ENCODE data around the gene KIF1A.

Gene KIF1A

DNA sequence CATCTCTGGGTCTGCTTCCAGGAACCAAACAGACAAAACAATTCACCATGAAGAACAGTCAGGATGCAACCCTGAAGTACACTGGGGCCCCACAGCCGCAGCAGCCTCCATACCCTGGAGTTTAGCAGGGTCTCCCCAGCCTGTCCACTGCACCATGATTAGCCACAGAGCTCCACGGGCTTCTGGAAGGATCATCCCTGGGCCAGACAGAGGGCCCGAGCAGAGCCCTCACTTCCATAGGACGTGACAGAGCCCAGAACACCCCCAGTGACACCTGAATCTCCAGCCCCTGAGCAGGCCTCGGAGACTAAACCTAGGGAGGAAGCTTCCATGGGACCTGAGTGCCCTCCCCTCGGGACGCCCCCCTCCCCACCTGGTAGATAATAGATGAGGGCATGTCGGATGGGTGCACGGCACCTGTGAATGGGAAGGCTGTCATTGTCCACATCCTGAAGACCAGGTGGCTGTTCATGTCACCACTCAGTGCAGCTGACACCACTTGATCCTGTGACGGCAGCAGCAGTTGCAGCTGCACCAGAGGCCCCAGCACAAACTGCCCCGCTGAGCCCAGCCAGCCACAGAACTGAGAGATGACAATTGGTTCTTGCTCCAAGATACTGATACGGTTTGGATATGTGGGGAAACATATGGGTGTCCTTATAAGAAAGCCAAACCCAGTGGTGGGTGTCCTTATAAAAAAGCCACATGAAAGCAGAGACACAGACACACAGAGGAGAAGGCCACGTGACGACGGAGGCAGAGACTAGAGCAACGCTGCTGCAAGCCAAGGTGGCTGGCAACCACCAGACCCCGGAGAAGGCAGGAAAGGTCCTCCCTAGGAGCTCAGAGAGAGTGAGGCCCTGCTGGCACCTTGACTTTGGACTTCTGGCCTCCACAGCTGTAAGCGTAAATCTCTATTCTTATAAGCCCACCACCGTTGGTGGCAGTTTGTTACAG is 23.2 kb downstream of the KIF1A start:
- DNase-seq, result no peak

DNA sequence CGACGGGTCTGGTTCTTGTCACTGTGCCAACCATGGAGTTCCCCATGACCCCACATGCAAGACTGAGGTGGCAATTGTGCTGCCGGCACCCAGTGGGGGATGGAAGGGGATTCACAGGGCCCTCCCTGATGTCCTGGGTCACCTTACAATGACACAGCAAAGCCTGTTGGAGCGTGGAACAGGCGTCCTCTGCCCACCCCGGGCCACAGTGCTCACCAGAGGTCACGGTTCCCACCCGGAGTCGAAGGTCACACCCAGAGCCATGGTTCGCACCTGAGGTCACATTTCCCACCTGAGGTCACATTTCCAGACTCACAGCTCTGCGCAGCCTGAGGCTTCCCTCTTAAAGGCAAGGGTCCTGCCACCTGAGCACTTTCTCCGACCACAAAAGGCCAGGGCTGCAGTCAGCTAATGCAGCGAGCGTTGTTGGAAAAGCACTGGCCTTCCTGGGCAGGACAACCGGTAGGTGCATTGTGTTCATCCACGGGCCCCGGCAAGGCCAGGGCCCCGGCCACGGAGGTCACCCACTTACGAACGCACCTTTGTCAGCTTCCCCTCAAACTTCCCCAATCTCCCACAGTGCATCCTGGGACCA is 24.0 kb downstream of the KIF1A start:
- no peak for DNase-seq

DNA sequence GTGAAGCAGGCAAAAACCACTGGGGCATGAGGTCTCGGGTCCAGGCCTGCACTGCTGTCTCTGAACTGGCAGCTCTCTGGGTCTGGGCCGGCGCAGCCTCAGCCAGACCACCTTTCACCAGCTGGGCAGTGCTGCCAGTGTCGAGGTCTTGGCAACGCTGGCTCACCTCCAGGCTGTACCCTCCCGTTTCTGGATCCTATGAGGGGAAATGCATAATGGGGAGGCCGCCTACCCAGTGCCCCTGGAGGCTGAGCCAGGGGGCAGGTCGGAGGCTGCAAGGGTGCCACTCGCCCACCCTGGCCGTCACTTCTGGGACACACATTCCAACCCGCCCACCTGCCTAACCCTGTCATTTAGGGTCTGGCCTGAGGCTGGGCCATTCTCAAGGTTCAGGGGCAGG is 24.6 kb downstream of the KIF1A start:
- DNase-seq, result no peak

DNA sequence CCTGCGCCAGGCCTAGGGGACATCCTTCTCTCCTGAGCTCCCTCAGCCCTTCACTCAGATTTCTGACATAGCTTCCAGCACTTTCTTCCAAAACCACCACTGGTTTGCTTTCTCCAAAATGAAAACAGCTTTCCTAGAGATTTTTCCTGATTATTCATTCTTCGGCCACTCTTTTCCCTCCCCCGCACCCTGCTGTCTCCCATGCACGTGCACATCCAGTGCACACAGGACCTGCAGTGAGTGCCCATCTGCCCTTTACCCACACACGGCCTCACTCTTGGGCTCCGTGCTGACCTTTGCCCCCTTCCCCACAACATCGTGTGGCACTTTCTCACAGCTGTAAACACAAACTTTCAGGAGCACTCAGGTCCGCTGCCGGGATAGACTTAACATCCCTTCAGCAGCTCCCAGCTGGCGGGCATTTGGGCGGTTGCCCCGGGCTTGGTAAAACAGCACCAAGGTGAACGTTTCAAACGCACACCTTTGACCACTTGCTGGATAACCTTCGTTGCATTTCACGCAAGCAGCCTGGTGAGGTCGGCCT is 25.8 kb downstream of the KIF1A start:
- no peak for DNase-seq

DNA sequence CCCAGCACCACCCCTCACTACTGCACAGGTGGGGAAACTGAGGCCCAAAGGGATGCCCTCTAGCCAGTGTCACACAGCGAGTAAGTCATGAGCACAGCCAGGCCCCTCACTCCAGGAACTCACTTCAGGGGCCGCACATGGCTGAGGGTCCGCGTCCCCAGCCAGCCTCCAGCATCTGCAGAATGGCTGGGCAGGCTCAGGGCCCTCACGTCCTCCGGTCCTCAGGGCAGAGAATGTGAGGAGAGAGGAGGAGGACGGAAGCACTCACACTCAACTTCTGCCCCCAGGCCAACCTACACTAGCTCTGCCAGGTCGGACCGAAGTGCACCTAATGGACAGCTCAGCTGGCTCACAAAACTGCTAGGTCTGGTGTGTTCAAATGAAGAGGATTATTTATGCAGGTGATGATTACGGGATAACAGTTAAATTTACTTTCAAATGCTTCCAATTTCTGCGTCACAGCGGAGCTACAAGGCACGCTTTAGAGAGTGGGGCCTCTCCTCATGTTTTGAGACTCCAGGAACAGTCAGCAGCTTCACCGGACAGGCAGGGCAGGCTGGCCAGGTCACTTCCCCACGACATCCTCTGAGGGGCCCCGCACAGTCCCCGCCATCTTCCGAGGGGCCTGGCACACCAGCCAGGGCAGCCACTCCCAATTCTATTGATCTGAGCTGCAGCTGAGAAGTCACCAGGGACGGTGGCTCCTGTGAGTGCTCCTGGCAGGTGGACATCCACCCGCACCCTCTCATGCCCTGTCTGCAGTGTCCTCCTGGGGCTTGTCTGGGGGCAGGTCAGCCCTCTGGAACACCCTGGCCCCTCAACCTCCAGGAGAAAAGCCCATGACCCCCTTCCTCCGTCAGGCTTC is 26.5 kb downstream of the KIF1A start:
- no peak for DNase-seq

DNA sequence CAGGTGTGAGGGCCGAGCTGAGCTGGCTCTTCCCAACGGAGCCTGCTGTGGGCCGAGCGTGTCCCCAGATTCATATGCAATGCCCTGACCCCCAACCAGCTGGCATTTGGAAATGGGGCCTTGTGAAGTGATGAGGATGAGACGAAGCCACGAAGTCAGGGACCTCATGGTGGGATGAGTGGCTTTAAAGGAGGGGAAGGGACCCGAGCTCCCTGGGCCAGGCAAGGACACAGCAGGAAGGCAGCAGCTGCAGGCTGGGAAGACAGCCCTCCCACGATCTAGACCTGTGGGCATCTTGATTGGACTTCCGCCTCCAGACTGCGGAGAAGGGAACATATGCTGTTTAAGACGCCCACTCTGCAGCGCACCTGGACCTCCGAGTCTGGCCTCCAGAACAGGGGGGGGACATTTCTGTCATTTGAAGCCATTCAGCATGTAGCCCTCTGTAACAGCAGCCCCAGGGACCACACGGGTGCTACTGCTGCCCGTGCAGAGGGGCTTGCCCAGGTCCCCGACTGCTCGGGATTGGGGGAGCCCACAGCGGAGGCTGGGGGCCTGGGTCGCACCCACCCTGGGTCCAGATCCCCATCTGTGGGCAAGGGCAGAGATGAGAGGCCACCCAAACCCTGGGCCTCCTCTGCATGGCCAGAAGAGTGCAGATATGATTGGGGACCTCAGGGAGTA is 27.2 kb downstream of the KIF1A start:
- no peak for DNase-seq

DNA sequence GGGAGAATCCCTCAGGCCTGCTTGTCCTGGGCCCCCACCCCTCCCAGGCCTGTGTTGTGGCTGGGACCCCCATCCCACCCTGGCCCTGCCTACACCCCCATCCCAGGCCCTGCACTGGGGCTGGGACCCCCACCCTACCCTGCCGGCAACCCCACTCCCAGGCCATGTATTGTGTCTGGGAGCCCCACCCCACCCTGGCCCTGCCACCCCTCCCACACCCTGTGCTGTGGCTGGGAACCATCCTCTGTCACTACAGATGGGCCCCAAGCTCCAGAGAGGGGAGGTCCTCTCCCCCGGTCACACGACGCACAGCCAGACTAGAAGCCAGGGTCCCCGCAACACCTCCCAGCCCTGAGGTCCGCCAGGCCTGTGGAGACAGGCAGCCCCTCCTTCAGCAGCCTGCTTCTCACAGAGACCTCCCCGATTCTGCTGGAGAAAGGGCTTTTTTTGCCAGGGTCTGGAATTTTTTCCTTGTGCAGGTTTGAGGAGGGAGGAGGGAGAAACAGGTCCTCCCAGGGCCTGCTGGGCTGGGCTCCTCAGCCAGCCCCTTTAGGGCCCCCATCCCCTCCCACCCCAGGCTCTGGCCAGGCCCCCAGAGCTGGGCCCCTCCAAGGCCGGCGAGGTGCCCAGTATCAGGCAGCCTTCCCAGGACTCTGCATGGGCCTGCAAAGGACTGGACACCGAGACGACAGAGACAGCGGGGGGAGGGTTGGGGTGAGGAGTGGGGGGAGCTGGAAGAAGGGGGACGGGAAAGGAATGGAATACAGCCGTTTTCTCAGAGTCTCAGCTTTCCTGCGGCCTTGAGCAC is 28.0 kb downstream of the KIF1A start:
- DNase-seq, result no peak

DNA sequence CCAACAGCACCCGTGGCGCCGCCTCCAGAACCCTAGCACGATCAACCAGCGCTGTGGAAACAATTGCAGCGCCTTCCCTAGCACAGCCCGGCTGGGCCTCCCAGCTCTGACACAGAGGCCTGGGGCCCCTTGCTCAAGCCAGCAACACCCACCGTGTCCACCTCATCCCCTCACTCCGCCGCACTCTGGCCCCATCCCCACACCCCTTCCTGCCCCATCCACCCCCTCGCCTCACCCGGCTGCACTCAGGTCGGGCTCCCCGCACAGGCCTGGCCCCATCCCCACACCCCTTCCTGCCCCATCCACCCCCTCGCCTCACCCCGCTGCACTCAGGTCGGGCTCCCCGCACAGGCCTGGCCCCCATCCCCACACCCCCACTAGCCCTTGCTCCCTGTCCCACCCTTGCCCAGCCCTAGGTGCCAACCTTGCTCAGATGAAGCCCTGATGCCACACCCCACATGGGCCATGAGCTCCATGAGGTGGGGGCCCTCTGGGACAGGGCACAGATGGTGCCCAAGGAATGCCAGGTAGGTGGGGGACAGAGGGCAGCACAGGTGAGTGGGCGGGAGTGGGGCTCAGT is 28.7 kb downstream of the KIF1A start:
- no peak for DNase-seq

DNA sequence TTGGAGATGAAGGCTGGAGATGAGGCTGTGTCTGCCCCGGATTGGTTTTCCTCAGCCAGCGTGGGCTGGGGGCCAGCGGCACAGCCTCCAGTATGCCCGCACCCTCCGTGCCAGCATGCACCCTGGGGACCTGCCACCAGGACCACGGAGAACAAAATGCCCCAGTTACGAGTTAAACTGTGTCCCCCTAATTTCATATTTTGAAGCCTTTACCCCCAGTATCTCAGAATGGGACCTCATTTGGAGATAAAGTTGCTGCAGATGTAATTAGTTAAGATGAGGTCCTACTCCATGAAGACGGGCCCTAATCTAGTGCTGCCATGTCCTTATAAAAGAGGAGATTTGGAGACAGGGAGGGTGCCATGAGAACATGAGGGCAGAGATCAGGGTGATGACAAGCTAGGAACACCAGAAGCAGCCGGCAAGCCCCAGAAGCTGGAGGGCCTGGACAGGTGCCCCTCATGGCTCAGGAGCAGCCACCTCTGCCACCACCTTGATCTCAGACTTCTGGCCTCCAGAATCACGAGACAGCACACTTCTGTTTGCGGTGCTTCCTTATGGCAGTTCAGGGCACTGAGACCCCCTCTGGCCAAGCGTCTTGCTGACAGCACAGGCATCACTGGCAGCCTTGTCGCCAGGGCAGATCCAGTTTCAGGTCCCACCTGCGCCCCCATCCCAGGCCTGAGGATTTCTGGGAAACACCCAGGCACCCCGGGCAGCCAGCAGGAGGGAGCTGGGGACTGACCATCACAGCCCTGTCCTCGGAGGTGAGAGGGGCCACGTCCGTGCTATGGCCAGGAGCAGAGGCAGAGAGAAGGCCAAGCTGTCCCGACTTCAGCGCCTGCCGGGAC is 29.4 kb downstream of the KIF1A start:
- DNase-seq, result no peak

DNA sequence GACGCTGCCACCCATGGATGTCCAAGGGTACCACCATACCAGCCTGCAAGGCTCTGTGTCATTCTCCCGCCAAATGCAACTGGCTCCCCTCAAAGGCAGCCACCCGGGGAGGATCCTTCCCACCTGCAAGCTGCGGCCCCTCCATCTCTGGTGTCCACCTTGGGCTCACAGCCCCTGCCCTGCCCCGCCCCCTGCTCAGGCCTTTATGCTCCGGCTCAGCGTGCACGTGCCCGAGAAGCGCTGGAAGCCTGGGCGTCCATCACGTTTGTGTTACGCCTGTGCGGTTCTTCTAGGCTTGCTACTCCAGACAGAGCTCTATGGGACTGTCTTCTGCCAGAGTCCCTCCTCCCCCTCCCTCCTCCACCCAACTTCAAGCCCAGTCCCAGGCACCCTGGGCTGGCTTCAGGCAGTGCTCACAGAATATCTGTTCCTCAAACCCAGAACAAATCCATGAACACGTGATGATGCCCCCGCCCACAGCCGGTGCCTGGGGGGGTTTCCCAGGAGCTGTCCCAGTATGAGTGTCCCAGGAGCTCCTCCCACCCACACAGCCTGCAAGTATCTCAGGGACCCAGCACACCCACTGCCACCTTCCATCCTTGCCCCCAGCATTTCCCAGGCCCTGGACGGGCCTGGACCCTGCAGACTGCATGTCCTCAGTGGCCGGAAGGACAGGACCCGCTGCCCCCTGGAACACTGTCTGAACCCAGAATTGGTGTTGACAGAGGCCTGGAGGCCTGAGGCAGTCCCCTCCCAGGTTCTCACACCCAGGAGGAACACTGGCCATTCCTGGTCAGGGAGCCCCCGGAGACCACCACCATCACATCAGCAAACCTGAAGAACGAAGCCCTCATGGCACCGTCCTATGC is 30.3 kb downstream of the KIF1A start:
- no peak for DNase-seq

DNA sequence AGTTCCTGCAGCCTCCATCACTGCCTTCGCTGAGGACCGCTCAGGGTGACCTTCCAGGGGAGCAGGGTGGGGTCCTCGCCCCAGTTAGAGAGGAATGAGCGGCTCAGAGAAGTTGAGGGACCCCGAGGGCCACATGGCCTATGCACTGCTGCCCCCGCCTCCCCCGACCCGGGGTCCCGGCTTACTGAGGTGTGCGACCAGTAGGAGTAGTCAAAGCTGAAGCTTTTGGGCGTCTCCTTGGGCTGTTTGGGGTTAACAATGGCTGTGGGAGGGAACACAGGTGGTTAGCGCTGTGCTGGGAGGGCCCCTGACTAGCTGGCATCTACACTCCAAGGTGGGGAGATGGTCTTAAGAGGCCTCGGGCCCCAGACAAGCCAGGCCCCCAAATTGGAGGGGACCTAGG is 31.0 kb downstream of the KIF1A start:
- no peak for DNase-seq

DNA sequence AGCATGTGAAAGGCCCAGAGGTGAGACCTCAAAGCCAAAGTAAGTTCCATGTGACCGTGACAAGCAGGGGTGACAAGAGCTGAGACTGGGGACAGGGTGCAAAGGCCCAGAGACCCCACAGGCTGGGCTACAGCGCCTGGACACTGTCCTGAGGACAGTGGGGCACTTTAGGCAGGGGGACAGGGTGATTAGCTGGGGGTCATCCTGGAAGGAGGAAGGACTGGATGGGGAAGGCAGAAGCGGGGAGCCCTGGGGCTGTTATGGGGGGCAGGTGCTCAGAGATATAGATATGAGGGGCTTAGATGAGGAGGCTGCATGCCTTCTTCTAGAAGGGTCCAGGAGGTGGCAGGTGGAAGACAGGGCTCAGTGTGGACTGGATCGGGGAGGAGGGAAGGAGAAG is 31.5 kb downstream of the KIF1A start:
- DNase-seq, result no peak

DNA sequence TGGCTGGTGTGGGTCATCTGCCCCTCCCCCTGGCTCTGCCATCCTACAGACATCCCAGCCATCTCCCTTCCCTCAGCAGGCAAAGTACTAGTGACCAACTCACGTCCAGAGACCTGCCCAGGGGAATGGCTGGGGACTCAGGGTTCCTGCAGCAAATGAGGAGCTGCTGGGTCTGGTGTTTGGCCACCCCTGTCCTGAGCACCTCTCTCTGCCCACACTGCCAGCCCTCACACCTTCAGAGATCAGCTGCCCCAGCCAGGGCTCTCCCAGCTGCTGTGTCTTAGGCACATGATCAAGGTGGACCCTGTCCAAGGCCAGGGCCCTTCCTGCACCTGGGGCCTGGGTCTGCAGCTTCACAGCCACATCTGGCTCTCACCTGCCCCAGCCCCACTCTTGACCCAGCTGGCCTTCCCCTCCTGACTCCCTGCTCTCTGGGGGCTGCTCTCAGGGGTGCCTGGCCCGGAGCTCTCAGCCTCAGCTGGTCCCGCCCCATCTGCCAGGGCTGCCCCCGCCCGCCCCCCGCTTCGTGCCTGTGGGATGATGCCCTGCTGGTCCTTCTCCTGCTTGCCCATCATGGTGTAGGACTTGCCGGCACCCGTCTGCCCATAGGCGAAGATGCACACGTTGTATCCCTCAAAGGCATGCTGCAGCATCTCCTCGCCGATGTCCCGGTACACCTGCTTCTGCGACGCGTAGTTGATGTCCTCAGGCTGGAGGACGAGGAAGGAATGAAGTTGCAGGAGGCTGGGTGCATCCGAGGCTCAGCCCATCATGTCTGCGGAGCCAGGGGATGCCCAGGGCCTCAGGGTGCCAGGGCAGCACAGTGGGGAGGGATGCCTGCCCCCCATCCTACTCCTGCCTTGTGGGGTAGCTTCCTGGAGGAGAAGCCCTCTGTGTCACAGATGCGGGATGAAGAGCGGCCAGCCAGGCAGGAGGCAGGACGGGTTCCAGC is 32.2 kb downstream of the KIF1A start:
- DNase-seq, result no peak

DNA sequence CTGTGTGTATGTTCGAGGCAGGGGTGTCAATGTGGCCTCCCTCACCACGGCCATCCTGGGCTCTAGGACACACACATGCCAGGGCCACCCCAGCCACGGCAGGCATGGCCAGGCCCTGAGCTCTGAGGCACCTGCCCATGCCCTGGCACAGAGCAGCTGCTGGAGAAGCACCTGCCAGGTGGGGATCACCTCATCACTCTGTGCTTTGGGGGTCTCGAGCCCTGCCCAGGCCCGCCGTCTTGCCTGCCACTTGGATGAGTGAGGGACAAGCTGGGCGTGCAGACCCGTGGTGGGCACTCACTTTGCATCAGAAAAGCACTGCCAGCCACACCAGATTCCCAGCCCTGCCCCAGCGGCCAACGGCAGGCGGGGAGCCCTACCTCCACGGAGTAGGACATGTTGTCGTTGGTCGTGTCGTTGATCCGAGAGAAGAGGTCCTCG is 33.1 kb downstream of the KIF1A start:
- no peak for DNase-seq

DNA sequence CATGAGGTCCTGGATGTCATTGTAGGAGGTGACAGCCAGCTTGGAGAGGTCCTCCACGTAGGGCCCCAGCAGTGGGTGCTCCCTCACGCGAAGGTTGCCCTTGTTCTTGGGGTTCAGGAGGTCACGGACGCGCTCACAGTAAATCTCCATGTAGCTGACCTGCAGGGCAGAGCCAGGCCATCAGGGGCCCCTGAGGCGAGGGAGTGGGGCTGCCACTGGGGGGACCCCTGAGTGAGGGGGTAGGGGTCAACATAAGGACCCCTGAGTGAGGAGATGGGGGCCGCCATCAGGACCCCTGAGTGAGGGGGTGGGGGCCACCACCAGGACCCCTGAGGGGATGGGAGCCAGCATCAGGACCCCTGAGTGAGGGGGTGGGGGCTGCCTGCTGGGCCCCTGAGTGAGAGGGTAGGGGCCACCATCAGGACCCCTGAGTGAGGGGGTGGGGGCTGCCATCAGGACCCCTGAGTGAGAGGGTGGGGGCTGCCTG is 33.6 kb downstream of the KIF1A start:
- DNase-seq, result no peak

DNA sequence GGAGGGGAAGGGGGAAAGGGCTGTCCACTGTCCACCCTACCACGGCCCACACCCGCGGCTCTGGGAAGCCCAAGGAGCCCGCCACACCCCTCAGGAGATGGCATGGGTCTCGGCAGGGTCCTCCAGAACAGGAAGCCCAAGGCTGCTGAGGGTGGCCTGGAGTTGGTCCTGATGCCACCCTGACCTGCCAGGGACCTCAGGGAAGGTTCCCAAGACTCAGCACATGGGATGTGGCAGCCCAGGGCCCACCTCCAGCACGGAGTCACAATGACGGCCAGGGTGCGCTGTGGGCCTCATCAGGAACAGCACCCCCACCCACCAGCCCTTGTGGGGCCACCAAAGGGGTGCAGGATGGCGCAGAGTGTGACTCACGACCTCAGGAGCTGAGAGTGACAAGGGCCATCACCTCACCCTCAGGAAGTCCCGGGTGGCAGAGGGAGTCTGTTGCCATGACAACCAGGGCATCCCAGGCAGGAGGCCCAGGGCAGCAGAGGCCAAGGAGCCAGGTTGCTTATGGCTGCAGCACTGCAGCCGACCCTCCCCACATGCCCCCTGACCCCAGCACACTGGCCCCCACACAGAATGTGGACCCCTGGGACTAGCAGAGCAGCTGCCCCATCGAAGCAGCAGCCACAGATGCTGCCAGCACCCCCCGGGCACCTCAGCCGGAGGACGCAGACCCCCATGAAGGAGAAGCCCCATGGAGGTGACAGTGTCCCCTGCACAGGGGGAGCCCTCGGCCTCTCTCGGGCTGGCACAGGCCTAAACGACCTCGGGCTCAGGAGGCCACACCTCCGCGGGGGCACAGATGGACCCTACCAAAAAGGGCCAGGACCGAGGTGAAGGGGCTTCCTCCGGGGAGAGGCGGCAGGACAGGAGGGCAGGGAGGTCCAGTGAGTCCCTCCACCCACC is 34.3 kb downstream of the KIF1A start:
- no peak for DNase-seq
